ENCODE data around the gene POT1.

POT1 gene

DNA sequence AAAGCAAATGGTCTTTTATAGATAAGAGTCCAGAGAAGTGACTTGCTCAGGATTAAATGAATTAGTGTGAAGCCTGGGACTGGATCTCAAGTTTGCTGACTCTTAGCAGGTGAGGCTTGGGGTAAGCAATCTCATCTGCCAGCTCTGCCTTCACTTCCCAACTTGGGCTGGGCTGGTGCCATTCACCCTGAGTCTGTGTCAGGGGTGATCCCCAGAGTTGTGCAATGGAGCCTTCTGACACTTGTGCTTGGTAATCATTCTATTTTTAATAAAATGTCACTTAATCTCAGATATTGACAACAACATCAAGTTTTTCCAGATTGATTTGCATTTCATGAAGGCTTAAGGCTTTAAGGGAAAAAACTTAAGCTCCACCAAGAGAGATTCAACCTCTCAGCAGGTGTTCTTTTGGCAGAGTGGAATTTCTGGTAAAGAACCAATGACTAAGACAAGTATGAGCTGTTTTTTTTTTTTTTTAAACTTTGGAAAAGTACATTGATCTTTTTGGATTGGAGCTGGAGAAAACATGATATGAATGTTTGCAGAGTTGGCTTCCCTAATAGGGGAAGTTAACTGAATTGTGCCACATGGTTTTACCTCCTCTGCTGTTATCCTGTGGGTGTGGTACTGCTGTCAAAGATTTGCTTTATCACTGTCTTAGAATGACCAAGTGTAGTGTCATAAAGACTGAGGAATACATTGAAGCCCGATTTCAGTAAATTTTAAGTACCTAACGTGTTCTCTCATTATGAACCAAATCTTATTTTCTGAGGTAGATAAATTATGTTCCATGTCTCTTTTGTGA, 115.4 kb downstream of the POT1 start:
- Mint-ChIP-seq H3K9me3 (peaks cover 9% of the 10 kb centered on the region), H3K4me3 (no peak overlapping the region), H3K27me3 (ENCODE audit: low read depth, poor library complexity) (no peaks in the 10 kb centered on the region), H3K4me1 (no peaks in the 10 kb centered on the region), H3K36me3 (ENCODE audit: low read depth) (peaks cover 7% of the 10 kb centered on the region), H3K27ac (no peak overlapping the region)
- TF ChIP-seq, protein P1, sequence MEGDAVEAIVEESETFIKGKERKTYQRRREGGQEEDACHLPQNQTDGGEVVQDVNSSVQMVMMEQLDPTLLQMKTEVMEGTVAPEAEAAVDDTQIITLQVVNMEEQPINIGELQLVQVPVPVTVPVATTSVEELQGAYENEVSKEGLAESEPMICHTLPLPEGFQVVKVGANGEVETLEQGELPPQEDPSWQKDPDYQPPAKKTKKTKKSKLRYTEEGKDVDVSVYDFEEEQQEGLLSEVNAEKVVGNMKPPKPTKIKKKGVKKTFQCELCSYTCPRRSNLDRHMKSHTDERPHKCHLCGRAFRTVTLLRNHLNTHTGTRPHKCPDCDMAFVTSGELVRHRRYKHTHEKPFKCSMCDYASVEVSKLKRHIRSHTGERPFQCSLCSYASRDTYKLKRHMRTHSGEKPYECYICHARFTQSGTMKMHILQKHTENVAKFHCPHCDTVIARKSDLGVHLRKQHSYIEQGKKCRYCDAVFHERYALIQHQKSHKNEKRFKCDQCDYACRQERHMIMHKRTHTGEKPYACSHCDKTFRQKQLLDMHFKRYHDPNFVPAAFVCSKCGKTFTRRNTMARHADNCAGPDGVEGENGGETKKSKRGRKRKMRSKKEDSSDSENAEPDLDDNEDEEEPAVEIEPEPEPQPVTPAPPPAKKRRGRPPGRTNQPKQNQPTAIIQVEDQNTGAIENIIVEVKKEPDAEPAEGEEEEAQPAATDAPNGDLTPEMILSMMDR (IDR thresholded peaks at IDR 0.05): no peak
- no peak for DNase-seq

DNA sequence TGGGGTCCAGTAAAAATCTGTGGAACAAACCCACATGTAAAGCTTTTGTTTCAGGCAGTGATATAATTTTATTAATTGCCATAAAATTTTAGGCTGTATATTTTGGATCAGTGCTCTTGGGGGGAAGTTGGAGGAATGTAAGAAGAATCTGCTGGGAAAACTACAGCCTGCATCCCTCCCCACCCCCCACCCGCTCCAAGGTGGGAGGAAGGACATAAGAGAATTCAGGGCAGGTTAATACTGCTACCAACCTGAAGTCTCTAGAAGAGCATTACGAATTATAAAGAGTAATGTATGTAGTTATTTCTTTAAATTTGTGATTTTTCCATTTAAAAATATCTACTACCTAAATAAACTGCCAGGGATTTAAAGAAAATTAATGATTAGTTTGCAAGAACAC, 116.9 kb downstream of the POT1 start:
- no peak for DNase-seq
- Mint-ChIP-seq H3K27me3 (ENCODE audit: low read depth, poor library complexity) (no peaks in the 10 kb centered on the region), H3K27ac (no peak overlapping the region), H3K4me3 (no peak overlapping the region), H3K4me1 (no peaks in the 10 kb centered on the region), H3K36me3 (ENCODE audit: low read depth) (peaks cover 7% of the 10 kb centered on the region), H3K9me3 (peaks cover 9% of the 10 kb centered on the region)
- TF ChIP-seq, protein P1 (IDR thresholded peaks at IDR 0.05): no peak

DNA sequence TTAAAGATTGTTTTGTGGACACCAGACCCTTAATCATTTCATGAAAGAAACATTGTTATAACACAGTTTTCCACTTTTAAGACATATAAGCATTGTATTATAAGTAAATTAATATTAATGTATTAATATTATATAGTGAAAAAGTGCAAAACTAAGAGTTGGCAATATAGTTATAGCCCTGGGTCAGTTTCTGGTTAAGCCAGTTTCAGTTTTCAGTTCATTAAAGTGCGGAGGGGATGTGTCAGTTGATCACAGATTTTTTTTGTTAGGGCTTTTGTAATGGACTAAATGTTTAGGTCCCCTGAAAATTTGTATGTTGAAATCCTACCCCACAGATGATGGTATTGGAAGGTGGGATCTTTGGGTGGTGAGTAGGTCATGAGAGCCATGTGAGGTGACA, 118.3 kb downstream of the POT1 start:
- TF ChIP-seq, protein P1 (IDR thresholded peaks at IDR 0.05): no peak
- no peak for DNase-seq
- Mint-ChIP-seq H3K4me3 (no peak overlapping the region), H3K9me3 (no peaks in the 10 kb centered on the region), H3K36me3 (ENCODE audit: low read depth) (no peaks in the 10 kb centered on the region), H3K27me3 (ENCODE audit: low read depth, poor library complexity) (no peaks in the 10 kb centered on the region), H3K27ac (no peak overlapping the region), H3K4me1 (no peaks in the 10 kb centered on the region)

DNA sequence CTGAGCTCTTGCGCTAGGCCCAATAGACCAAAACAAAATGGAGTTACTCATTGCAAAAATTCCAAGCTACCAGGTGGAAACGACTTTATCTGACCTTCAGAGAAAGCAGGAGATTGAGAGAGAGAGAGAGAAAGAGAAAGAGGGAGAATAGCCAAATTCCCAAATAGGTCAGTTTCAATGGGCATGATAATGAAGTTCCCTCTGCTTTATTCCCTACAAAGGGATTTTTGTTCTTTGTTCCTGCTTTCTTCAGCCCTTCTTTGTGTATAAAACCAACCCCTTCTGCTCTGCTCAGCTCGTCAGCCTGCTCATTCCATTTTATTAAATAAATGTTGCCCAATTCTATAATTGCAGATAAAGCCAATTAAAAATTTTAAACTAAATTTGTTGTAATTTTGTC, 119.0 kb downstream of the POT1 start:
- TF ChIP-seq, protein P1 (IDR thresholded peaks at IDR 0.05): no peak
- no peaks in the 10 kb centered on the region for H3K4me1 Mint-ChIP-seq
- H3K9me3 Mint-ChIP-seq: no peaks in the 10 kb centered on the region
- H3K4me3 Mint-ChIP-seq: no peak overlapping the region
- H3K27me3 Mint-ChIP-seq (ENCODE audit: low read depth, poor library complexity): no peaks in the 10 kb centered on the region
- DNase-seq: no peak
- H3K27ac Mint-ChIP-seq: no peak overlapping the region
- H3K36me3 Mint-ChIP-seq (ENCODE audit: low read depth): no peaks in the 10 kb centered on the region

DNA sequence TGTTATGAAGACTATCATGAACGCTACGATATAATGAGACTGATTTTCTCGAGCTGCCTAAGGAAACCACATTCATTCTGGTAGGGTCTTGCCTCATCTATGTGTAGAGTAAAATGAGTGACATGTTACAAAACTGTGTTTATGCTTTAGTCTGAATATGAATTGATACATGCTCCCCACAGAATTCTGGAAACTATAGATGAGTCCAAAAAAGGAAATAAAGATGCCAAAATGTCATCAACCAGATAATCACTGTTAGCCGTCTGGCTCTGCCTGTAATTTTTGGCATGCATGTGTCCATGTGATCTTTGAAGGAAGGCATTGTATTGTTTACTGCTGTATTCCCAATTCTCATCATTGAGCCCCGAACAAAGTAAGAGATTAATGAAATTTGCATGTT, 121.4 kb downstream of the POT1 start:
- no peaks in the 10 kb centered on the region for H3K9me3 Mint-ChIP-seq

More for the DNA sequence above, 121.4 kb downstream of the POT1 start:
- TF ChIP-seq, protein P1 (IDR thresholded peaks at IDR 0.05): no peak
- no peaks in the 10 kb centered on the region for H3K4me1 Mint-ChIP-seq
- H3K36me3 Mint-ChIP-seq (ENCODE audit: low read depth): no peaks in the 10 kb centered on the region
- H3K4me3 Mint-ChIP-seq: no peak overlapping the region
- no peak overlapping the region for H3K27ac Mint-ChIP-seq
- no peaks in the 10 kb centered on the region for H3K27me3 Mint-ChIP-seq (ENCODE audit: low read depth, poor library complexity)
- no peak for DNase-seq

Measured in nephron progenitor cell (in vitro differentiated cells).